H1 (cell line): ENCODE measurements around the gene CROCC2. TPM values are rescaled to one million over a fixed set of nuclear protein-coding genes. Genes with fewer than 3 reads are reported as not detected.

Experiments used
- CBX5 ChIP-seq: fragments of 300-800, 300-1000 bp; sonication (generic); IDR thresholded peaks from 2 replicates; pipeline ENCODE4 v1.7.1; 2016; ENCODE audit warnings: antibody characterized with exemption, low read length, low read depth
- CTBP2 ChIP-seq: IDR thresholded peaks from 2 replicates; pipeline ENCODE4 v1.7.0; 2011; ENCODE audit warnings: borderline replicate concordance, mild to moderate bottlenecking, moderate library complexity, mixed read lengths, low read length; ENCODE audit not compliant: insufficient read depth, insufficient read length
- GTF2F1 ChIP-seq: IDR thresholded peaks from 2 replicates; pipeline ENCODE4 v1.6.1; 2012; ENCODE audit warnings: low read depth, low read length, improper control_type of control experiment, borderline replicate concordance
- KDM4A ChIP-seq: IDR thresholded peaks from one replicate; pipeline ENCODE4 v1.7.1; 2012; ENCODE audit warnings: low read depth, mild to moderate bottlenecking, moderate library complexity, low read length, inconsistent platforms; ENCODE audit not compliant: severe bottlenecking
- MAFK ChIP-seq: IDR thresholded peaks from 2 replicates; pipeline ENCODE4 v1.6.1; 2012; ENCODE audit warnings: low read depth, mild to moderate bottlenecking, improper control_type of control experiment, low read length
- SAP30 ChIP-seq: fragments of 300-600 bp; sonication (generic); IDR thresholded peaks from 2 replicates; pipeline ENCODE4 v1.7.1; 2012; ENCODE audit warnings: low read length, moderate library complexity, mild to moderate bottlenecking, inconsistent platforms; ENCODE audit not compliant: insufficient read depth, insufficient replicate concordance
- SUZ12 ChIP-seq: fragments of 200-600 bp; sonication (generic); IDR thresholded peaks from 2 replicates; pipeline ENCODE4 v1.6.1; 2012; ENCODE audit warnings: mild to moderate bottlenecking, inconsistent platforms, low read length, moderate library complexity, mixed read lengths
- TEAD4 ChIP-seq: IDR thresholded peaks from 2 replicates; pipeline ENCODE4 v1.6.1; 2012; ENCODE audit warnings: low read depth, low read length, inconsistent platforms, mixed read lengths
- polyA plus RNA-seq, 7 experiments: library from polyadenylated mRNA; depleted of rRNA in 3 of 7; stranded (reverse) in 5 of 7; unstranded in 2 of 7; fragments of >200 nt in 5 of 7; fragments of 200-250 nt in 2 of 7; gene quantifications; 1 replicate in 5 of 7; 2 replicates in 1 of 7; 4 replicates in 1 of 7; pipeline versions ENCODE4 v1.2.1 to v1.2.3, GENCODE V29; 2011 to 2013; ENCODE audit warnings: missing spikeins in 2 of 7, mixed read lengths in 2 of 7
- total RNA-seq: library from RNA; stranded (reverse); fragmentation: NEBNext Ultra II Directional; extraction: Animal tissue kit (Norgen Biotek cat#: 25700); gene quantifications from 2 replicates; pipeline ENCODE4 v1.2.1, GENCODE V29; 2021

Gene CROCC2
- total and polyA plus RNA-seq, 2 of the 8 experiments (the other 6 are each of a cell fraction or from before 2014, with no cell fraction given) = not detected

DNA sequence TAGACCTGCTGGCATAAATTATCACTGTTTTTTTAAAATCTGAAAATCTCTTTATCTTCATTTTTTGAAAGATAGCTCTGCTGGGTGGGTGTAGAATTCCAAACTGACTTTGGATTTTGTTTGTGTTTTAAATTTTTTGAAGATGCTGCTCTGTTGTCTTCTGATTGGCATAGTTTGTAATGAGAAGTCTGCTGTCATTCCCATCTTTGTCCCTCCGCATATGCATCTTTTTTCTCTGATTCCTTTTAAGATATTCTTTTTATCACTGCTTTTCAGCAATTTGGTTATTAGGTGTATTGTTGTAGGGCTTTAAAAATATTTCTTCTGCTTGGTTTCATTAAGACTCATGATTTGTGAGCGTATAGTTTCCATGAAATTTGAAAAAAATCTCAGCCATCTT lies 99.4 kb downstream of the CROCC2 start (continued):
- no peak for TF ChIP-seq SUZ12
- no peak for TF ChIP-seq TEAD4
- no peak for TF ChIP-seq GTF2F1
- TF ChIP-seq CTBP2 = no peak
- TF ChIP-seq CBX5 = no peak
- TF ChIP-seq KDM4A = no peak
- TF ChIP-seq SAP30 = no peak
- TF ChIP-seq MAFK = no peak
